ENCODE results near the gene MLH1.
"Not testable (repeated sequence)": the region's sequence is repeated elsewhere in the genome, so short reads cannot be mapped to it uniquely, and the experiment has no call there.

MLH1 gene

DNA sequence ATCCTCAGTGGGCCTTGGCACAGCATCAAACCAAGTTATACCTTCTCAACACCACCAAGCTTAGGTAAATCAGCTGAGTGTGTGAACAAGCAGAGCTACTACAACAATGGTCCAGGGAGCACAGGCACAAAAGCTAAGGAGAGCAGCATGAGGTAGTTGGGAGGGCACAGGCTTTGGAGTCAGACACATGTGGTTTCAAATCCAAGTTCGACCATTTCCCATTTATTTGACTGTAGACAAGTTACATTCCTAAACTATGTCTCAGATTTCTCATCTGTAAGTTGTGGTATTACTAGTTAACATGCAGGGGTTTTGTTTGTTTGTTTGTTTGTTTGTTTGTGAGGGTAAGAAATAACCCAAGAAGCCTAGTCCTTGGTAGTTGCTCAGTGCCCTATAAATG is 46.9 kb downstream of the MLH1 start:
- DNase-seq, result no peak

DNA sequence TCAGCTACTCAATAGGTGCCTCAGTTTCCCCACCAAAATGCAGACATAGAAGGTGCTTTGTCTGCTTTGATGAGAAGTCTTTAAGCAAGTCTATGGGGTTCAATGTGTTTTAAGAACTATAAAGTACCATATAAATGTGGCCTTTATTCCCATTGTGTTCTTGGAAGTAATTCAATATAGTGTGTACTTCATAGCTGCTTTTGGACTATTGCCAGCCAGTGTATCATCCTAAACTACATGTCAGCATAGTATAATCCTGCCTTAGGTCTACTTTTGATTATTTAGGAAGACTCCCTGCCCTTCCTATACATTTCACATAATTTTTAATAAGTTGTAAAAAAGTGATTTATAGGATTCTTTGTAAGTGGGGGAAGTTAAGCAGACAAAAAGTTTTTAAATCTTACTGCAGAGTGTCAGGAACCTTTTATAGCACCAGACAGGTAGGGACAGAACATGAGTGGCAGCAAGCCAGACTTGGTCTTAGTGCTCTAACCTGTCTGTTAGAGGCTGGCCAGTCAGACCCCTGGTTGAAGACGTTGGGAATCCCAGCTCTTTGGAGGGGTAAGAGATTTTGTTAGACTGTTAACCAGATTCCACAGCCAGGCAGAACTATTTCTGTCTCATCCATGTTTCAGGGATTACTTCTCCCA is 48.4 kb downstream of the MLH1 start:
- DNase-seq, result peak; percentile 28

DNA sequence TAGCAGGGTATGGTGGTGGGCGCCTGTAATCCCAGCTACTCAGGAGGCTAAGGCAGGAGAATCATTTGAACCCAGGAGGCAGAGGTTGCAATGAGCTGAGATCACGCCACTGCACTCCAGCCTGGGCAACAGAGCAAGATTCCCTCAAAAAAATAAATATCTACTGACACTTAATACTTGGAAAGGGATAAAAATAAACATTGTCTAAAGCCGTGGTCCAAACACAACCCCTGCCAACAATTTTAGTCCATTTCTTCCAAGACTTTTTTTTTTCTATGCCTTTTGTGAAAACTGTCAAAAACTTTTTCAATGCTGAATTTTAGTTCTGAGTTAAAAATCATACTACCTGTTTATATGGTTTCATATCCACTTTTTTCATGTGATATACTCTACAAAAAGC is 49.4 kb downstream of the MLH1 start:
- not testable (repeated sequence) for DNase-seq

DNA sequence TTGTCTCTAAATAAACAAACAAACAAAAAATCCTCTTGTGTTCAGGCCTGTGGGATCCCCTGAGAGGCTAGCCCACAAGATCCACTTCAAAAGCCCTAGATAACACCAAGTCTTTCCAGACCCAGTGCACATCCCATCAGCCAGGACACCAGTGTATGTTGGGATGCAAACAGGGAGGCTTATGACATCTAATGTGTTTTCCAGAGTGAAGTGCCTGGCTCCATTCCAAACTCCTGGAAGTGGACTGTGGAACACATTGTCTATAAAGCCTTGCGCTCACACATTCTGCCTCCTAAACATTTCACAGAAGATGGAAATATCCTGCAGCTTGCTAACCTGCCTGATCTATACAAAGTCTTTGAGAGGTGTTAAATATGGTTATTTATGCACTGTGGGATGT is 57.0 kb downstream of the MLH1 start:
- DNase-seq, result peak; percentile 80

DNA sequence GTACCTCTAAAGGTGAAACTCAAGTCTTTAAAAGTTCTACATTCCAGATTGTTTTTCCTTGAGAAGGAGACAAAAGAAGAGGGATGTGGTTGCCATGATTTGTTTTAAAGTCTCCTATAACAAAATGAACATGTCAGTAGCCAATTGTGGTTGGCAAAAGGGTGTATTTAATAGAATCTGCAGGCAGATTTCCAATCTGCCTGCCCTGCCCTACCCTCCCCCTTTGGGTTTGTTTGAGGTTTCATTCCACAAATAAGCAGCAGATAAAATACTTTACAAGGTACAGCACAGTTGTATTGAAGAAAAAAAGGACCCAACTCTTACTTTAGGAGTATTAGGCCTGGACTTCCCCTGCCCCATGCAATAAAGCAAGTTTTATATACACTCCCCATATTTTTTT is 59.5 kb downstream of the MLH1 start:
- peak; percentile 7 for DNase-seq

DNA sequence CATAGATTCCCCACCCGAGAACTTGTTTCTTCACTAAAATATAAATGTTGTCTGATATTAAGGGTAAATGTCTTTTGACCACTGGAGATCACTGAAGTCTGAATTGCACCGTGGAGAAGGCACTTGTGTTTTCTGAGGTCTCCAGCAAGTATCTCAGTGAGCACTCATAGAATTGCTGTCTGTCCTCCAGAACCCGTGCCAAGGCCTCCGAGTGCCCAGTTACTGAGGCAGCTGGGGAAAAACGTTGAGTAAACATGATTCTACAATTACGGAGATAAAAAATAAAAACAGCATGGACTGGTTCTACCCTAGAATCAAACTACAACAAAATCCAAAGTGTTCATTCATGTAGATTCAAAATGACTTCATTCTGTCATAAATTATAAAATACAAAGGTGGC is 60.0 kb downstream of the MLH1 start:
- DNase-seq, result peak; percentile 51

DNA sequence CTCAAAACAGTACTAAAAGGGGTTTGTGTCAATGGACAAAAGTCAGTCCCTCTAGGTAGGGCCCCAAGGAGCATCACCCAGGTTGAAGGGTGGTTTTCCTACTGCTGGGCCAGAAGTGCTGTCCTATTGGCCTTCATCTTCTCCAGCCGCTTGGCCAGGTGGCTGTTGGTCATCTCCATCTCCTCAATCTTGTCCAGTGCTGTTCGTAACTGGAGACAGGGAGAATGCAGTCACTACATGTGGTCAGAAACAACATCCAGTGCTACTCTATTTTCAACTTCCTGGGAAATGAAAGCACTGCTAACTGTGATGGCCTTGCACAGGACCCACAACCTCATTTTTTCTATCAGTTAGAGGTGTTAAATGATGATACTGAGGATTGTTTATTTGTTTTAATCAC is 60.4 kb downstream of the MLH1 start:
- DNase-seq, result no peak

DNA sequence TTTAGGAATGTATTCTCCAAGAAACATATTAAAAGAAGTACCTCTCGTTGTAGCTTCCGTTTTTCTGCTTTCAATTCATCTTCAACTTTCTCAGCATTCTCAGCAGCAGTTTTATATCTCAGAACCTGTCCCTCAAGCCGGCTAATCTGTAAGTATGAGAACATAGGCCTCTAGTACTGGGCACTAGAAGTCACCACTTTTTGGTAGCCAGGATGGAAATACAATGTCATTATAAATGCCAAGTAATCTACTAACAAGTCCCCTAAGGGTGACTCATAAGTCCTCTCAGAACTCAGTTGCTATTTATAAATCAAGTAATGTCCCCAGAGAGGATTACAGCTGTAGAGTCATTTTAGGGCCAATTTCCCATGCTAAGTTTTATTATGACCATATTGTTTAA is 61.1 kb downstream of the MLH1 start:
- peak; percentile 4 for DNase-seq

DNA sequence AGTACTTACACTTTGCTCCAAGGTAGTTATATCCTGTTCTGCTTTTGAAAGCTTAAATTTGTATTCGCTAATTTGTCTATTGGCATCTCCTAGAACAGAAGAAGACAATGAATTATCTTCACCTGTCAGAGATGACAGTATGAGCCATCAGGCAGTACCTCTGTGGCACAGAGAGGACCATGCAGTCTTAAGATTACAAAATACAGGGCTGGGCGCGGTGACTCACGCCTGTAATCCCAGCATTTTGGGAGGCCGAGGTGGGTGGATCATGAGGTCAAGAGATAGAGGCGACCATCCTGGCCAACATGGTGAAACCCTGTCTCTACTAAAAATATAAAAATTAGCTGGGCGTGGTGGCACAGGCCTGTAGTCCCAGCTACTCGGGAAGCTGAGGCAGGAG is 61.8 kb downstream of the MLH1 start:
- DNase-seq, result not testable (repeated sequence)

DNA sequence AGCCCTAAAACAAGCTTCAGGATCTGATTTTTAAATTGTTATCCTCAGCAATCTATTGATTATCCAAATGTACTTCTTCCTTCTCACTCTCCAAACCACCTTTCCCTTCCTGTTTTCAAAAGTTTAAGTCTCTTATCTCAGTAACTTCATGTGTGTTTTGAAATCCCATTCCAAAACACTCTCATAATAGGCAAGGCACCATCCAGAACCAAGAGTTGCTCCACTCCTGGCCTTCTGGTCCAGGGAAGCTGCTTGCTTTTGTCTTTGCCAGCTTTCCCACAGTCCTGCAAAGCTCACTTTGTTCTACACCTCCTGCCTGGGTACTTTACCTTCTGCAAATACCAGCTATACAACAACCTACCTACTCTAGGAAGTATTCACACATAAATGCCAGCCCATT is 63.5 kb downstream of the MLH1 start:
- DNase-seq, result no peak

DNA sequence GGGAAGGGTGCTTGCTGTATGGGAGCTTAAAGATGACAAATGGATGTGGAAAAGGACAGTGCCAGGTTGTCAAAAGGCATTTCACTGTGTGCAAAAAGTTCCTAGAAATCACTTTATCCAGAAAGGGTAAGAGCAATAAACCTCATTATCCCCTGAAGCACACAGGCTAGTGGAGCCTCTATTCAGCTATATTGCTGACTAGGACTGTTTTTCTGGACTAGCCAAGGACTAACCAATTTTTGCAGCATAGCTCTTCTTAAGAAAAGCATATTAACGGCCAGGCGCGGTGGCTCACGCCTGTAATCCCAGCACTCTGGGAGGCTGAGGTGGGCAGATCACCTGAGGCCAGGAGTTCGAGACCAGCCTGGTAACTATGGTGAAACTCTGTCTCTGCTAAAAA is 64.8 kb downstream of the MLH1 start:
- DNase-seq, result no peak

DNA sequence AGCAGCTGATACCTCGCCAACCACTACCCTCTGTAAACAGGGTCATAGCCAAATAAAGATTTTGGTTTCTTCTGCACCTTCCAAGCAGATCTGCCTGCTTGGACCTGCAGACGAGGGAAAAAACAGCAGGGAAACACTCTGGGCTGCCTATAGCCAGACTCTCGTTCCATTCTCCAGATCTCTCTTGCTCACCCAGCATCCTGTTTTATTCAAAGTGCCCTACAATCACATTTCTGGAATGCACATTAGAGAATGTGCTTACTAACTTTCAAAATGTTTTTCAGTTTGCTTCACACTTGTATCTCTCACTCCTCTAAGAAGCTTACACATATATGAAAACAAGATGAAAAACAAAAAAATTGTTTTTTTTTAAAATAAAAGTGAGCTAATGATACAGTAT is 71.4 kb downstream of the MLH1 start:
- DNase-seq, result no peak

DNA sequence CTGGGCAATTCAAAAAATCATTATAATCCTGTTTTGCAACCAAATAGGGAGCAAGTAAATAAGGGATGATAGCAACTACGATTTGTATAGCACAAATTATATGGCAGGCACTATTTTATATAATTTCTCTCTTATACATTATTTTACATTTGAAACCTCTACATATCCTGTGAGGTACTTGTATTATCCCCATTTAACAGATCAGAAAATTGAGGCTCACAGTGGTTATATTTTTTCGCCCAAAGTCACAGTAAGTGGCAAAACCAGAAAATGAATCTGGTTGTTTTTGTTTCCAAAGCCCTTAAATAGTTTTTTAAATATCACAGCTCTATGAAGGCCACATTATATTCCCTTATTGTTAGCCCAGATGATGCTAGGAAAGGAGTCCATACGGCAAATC is 74.3 kb downstream of the MLH1 start:
- DNase-seq, result no peak

DNA sequence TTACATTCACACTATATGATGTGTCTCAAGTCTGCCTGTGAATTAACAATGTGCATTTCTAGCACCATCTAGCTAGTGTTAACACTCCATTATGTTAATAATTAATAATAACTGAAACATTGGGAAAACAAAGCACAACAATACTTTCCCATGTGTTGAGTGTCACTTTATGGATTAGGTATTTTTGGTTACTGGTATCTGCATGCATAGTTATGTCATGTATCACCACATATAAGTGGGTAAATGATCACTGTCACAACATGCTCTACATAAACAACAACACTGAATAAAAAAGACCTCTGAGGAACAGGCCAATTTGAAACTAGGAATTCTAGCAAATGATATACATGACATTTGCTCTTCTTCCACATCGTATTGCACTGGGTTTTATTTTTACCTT is 74.7 kb downstream of the MLH1 start:
- no peak for DNase-seq

DNA sequence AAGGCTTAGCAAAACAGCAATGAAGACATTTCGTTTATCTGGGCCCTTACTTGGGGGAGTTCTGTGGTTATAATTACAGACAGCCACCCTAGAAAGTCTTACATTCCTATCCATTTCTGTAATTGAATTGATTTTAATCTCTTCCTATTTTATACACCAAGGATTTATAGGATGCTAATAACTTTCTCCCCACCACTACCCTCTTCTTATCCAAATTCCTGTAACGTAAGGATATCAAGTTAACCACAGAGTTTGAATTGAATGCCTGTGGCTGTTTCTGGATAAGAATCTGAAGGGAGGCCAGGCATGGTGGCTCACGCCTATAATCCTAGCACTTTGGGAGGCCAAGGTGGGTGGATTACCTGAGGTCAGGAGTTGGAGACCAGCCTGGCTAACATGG is 78.6 kb downstream of the MLH1 start:
- no peak for DNase-seq

DNA sequence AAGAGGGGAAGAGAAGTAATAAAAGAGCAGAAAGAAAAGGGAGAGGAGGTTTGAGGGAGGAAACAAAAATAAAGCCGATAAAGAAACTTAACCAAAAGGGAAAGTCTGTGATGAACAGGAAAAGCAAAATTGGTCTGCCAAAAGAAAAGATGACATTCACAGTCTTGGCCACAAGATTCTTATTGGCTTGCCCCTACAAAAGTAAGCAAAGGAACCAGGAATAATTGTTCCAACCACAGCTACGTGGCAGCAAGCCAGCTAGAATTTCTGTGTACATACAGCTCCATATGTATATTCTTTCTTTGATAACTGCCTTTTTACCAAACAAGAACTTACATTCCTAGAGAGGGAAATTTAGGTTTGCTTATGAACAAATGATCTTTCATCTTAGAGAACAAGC is 79.6 kb downstream of the MLH1 start:
- DNase-seq, result no peak

DNA sequence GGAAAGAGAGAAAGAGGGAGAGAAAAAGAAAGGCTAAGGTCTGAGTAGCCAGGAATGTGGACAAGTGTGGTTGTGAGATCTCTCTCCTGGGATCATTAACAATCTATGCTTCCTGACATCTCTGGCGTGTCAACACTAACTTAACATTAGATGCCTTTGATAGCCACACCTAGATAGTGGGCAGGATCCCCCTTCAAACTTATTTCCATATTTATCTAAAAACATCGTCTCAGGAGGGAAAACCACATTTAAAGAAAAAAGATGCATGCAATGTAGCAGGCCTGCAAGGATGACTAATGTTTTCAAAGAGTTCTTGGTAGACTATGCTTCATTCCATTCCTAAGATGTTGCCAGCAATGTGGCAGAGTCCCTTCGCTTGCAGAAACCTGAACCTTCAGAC is 80.9 kb downstream of the MLH1 start:
- DNase-seq, result no peak

DNA sequence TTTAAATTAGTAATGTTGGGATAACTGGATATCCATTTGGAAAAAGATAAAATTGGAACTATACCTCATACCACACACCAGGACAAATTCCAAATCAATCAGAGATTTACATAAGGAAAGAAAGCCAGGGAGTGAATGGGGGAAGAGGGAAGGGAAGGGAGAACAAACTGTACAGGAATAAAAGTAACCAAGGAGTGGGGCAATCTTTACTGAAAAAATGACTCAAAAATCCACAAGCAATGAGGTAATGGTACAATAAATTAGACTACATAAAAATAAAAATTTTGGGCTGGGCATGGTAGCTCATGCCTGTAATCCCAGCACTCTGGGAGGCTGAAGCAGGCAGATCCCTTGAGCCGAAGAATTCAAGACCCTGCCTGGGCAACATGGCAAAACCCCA is 82.6 kb downstream of the MLH1 start:
- no peak for DNase-seq

DNA sequence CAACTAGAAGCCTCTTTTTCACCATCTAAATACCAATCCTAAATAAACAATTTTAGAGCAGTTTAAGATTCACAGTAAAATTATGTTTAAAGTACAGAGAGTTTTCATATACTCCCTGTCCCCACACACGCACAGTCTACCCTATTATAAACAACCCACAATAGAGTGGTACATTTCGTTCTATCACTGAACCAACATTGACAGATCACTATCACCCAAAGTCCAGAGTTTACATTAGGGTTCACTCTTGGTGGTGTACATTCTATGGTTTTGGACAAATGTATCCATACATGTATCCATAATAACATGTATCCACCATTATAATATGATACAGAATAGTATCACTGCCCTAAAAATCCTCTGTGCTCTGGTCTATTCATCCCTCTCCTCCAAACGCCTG is 89.0 kb downstream of the MLH1 start:
- DNase-seq, result no peak

DNA sequence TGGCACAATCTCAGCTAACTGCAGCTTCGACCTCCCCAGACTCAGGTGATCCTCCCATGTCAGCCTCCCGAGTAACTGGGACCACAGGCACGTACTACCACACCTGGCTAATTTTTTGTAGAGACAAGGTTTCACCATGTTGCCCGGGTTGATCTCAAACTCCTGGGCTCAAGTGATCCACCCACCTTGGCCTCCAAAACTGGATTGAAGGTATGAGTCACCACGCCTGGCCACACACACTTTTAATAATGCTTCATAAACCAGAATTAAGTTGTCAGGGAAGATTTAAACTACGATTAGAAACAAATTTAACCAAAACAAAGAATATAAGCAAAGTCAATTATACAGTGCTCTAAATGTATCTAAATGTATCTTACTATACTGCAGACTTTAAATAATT is 93.6 kb downstream of the MLH1 start:
- DNase-seq, result no peak

DNA sequence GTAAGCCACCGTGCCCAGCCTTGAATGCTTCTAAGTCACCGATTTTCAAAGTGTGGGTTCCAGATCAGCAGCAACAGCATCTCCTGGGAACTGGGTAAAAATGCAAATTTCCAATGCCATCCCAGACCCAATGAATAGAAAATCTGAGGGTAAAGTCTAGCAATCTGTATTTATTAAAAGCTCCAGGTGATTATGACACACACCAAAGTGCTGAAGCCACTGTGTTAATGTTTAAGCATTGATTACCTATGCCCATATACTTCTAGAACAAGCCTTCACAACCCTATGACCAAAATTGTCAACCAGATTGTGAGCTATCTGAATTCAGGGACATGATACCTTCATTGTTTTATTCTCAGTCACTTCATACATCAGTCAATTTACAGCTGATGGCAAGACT is 94.6 kb downstream of the MLH1 start:
- DNase-seq, result no peak

DNA sequence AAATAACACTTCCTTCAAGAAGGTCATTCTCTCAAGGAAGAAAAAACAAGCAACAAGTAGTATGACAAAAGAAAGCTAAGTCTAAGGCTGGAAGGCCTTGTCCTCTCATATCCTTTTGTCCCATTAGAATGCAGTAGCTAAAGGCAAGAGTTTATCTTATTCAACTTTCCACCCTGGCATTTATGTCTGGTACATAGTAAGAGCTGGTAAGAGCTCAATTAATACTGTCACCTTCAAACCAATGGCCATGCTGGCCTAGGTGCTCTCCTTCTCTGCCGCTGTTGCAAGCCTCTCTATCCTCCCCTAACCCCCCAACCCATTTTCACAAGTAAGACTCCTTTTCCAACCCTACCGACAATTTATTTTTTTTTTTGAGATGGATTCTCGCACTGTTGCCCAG is 99.2 kb downstream of the MLH1 start:
- no peak for DNase-seq

DNA sequence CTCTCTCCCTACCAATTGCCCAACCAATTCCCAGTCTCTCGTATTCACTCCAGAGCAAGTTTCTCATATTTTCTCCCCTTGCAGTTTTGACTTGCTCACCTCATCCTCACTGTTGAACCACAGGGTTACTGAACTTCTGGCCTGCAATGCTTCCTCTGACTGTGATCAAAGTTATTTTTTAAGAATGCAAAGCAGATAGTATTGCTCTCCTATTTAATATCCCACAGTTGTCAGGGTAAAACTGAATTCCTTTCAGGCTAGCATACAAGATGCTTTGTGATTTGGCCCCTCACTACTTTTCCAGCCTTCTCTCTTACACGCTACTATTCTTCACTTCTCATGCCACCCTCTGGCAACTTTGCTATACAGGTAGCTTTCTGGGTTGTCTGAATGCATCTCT is 100.2 kb downstream of the MLH1 start:
- no peak for DNase-seq

DNA sequence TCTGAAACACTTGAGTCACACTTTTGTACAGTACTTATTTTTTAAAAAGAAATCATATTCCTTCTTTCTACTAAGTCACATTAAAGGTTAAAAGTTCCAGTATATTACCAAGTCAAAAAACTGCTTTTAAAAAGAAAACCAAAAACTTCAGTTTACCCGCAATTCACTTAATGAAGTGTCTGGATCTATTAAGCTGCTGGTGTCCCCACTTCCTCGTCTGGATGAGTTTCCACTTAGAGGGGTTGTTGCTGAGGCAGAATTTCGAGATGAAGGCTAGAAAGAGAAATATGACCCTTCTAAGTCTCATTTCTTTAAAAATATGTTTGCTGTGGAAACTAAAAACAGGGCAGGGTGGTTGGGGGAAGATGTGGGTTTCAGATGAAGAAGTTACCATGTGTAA is 101.3 kb downstream of the MLH1 start:
- no peak for DNase-seq

DNA sequence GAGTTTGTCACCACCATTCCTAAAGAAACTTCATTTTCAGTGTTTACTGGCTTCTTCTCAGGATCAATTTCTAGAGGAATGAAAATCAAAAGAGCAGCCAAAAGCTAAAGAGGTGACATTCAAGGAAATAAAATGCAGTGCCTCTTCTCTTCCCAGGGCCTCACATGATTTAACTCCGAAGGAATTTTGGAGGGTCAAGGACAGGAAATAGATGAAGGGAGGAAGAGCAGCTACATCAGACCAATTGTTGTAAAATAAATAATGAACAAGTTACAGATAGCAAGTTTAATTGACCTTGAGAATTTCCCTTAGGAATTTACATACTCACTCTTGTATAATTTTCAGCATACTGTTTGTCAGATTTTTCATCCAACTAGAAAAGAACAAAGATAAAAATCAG is 103.0 kb downstream of the MLH1 start:
- DNase-seq, result no peak

DNA sequence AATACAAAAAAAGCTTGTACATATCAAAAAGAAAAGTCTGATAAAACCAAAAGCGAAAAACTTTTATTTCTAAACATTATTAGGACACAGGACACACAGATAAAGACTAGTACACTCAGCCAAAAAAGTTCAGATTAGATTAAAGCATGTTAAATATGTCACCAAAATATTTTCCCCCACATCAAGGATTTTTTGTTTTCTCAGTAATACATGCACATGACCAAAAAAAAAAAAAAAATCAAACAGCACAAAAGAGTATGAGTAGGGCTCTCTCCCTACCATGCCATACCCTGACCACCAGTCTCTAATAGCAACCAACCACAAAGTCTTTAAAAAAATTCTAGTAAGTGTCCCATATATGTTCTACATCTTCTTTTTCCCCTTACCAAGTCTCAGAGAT is 103.7 kb downstream of the MLH1 start:
- no peak for DNase-seq

All from NCI-H2029 treated with DMSO at 0.1 percent for 48 hours (cell line).